ENCODE results near the gene COLEC12.

Gene COLEC12

DNA sequence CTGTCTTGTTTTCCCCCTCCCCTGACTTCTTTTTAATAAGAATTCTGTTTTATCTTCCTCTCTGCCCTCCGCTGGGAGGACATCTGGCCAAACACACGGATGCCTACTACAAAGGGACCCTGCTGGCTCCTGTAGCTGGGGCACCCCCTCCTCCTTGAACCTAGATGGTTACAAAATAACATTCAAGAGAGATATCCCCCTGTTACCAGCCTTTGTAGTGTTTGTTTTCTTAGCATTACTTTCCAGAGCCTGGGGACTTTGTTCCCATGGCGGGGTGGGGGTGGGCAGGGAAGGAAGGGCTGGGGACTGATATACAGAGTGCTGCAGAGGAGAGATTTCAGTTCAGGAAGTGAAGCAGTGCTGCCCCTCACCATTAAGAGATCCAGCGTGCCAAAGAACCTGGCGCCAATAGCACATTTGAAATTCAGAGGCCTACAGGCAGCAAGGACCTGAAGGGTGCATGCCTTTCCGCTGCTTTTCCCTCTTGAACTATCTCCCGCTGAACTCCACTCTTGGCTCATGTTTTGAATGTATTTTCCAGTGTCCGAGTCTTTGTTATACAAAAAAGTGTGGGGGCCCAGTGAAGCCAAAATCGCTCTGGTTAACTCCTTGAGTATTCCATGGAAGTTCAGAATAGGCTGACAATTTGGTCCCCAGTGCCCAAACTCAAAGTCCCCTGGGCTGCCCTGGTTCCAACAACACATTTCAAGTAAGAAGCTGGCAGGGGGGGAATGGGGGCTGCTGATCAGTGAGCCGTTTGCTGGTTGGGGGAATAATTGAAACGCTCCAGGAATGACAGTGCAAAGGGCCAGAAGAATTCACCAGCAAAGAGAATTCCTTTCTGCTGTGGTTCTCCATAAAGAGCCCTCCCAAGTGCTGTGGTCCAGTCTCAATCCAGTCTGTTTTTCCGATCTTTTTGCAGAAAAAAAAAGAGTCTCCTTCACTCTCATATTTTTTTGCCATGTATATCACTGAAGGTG lies 137.9 kb downstream of the COLEC12 start:
- no peak for DNase-seq (ENCODE audit: low read depth in 2 of 2)

DNA sequence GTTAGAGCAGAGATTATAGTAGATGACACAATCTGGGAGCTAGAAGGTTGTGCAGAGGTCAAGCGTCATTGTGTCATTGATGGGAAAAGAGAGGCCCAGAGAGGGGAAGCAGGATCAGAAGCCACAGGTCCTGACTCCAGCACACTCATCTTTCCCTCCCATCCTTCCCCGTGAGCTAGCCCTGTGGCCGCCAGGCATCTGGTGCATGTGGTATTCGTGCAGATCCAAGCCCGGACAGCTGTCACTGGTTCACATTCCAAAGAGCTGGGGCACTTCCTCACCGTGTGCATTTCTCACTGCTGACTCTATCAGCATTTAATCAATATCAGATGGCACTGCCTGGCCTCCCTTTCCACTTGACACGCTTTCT lies 138.6 kb downstream of the COLEC12 start:
- no peak for DNase-seq (ENCODE audit: low read depth in 2 of 2)

DNA sequence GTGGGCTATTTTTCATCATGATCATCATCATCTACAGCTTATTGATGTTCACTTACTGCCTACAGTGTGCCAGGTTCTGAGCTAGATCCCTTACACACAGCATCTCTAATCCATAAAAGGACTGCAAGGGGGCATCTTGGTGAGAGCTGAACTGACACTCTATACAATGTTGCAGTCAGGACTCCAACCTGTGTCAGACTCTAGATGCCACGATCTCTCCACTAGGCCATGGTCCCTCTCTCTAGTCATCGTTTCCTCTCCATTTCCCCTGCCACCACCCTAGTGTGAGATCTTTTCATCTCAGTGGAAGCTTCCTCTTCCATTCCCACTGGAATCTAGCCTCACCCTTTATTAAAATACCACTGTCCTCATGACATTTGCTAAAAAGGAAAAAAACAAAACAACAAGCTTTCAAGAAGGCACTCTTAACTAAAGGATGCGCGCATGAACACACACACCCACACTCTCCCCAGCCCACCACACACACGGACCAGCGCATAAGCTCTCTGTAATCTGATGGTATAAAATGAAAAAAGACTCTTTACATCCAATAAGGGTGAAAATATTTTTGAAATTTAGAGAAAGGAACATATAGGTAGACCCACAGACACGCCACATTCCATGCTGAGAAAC lies 139.3 kb downstream of the COLEC12 start:
- DNase-seq (ENCODE audit: low read depth in 2 of 2): no peak

DNA sequence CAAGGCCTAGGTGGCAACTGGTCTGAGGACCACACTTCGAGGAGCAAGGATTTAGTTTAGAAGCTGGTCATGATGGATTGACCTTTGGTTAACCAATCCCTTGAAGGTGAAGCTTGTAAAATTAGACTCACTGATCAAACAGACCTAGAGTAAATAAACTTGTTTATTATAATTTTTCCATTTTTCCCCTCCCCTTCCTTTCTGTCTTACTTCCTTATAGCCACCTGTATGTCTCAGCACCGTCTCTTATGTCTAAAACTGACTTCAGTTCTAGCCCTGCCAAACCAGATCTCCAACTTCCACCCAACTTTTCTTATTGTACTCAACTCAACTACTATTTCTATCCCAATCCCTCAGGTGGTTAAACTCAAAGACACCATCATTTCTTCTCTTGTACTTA lies 139.8 kb downstream of the COLEC12 start:
- DNase-seq (ENCODE audit: low read depth in 2 of 2): no peak

DNA sequence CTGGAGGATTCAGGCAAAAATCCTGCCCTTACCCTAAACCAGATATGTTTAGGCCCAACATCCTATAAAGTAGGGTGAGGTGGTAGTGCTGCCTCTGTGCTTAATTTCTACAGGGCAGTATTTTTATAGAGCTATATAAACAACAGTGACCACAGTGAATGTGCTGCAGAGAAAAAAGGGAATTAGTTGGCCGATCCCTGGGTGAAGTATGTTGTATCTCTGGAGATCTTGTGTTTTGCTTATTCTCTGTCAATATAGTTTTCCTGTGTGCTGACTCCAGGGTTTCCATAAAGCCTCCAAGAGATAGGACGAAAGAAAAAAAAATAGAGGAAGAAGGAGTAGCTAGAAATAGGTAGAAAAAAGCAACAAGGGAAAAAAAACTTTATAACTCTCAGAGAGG lies 143.7 kb downstream of the COLEC12 start:
- DNase-seq (ENCODE audit: low read depth in 2 of 2): no peak

DNA sequence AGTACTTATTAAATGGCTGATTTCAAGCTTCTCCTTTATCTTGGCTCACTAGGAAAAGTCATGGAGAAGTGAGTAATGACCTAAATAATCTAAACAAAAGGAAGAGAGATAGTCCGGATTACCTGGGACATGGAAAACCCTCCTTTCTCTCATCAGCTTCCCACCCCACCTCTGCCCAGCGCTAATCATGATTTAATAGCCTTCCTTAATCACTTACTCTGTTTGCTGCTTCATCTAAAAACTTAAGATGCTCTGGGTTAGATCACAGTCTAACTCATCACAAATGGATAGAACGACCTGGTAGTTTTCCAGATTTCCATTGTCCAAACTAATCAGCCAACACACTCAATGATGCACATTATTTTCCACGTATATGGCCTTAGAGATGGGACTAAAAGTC lies 144.8 kb downstream of the COLEC12 start:
- DNase-seq (ENCODE audit: low read depth in 2 of 2): no peak

DNA sequence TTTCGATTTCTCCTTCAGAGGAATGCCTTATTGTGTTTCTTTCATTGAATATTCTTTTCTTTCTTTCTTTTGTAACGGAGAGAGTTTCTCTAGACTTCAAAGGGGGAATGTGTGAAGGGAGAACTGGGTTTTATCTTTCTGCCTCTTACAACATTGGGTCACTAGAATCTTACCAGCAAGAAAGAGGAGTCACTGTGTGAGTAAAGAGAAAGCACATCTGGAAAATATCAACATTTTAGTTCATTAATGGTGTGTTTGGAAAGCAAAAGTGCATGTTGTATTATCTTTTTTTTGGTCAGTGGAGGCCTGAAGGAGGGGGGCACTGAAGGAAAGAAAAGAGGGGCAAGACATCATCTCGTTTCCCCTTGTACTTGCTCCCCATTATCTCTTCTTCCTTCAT lies 146.0 kb downstream of the COLEC12 start:
- DNase-seq (ENCODE audit: low read depth in 2 of 2): no peak

DNA sequence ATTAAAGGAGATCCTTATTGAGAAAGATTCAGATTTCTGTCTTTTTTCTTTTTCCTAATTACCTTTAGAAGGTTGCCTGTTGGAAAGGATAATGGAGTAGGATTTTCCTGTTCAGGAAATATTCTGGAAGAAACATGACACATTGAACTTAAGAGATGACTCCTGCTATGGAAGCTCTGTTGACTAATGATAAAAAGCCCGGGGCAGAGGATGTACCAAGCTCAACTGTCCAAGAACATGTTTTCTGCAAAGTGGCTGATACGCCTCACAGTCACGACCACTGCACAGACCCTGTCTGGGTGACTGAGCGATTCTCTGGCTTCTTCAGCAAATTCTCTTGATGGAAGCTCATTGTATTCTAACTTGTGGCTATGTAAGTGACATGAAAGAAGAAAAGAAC lies 146.5 kb downstream of the COLEC12 start:
- no peak for DNase-seq (ENCODE audit: low read depth in 2 of 2)

DNA sequence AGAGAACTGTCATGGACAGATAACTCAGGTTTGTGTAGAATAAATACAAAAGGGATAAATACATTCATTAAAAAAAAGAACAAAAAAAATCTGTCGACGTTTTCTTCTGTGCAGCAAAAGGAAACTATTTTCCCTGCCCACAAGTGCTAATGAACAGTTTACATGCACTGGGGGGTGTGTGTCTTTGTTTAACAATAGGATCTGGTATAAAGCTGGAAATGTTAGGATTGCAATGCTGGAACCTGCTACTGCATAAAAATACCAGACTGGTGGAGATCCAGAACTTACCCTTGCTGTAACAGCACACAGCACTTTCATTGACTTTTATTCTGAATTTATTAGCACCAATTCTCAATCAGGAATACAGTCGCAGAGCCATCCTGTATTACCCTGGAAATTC lies 148.1 kb downstream of the COLEC12 start:
- no peak for DNase-seq (ENCODE audit: low read depth in 2 of 2)

DNA sequence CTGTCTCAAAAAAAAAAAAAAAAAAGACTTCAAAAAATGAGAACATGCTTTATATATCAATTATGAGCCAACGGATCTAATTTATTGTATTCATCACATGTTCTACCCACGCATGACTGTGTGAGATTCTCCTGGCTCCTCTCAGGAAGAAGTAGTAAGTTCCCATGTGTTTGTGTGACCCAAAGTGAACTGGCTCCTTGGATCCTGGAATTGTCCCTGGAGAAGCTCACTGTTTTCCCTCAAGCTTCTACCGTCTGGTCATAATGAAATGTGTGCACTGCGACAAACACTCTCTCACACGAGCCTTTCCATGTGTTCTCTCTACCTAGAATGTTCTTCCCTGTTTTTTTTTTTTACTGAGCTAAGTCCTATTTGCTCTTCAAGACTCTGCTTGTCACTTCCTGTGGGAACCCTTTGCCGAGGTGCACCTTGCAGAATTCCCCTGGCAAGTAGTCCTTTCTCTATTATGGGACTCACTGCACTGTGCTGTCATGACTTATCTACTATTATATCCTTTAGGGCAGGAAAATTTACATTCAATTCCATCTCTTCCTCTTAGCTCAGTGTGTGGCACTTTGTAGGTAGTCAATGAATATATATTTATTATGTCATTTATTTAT lies 149.4 kb downstream of the COLEC12 start:
- DNase-seq (ENCODE audit: low read depth in 2 of 2): no peak

DNA sequence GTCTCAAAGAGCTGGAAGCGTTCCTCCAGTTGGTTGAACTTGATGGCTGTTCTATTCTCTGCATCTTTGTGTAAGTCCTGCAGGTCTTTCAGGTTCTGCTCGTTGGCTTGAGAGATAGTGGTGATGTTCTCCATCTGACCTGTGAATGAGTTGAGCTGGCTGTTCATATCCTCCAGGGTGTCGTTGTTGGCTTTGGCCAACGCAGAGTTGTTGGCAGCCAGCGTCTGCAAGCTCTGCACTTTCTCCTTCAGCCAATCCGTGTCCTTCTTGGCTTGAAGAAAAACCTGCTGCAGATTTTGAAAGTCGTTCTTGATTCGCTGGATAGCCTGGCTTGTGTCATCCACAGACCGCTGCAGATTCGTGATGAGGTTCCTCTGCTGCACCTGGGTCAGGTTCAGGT lies 153.9 kb downstream of the COLEC12 start:
- no peak for DNase-seq (ENCODE audit: low read depth in 2 of 2)

DNA sequence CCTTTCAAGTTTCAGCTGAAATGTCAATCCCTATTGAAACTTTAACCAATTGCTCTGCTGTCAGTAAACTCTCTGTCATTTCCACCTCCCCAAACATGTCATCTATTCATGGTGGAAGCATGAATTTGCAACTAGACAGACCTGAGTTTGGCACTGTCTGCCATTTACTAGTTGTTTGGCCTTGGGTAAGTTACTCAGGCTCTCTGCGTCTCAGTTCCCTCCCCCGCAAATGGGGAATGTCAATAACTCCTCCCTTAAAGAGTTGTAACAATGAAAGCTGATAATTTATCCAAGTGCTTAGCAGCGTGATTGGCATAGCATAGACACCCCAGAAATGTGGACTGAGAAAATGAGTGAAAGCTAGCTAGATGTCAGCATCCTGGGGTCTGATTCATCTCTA lies 159.4 kb downstream of the COLEC12 start:
- no peak for DNase-seq (ENCODE audit: low read depth in 2 of 2)

DNA sequence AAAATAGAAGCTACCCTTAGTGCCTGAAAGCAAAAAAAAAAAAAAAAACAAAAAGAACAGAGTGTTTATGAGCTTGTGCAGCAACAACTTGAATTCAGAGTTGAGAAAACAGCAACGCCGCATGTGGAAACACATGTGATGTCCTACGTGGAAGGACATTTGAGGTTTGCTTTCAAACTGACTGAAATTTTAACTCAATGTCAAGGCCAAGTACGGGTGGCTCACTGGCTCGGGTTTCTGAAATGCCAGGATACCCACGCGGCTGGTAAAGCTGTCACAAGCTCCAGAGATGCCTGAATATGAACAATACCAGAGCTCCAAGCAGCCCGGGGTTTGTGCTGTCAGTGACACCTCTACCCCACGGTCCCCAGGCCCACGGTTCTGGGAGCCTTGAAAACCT lies 160.5 kb downstream of the COLEC12 start:
- DNase-seq (ENCODE audit: low read depth in 2 of 2): no peak

DNA sequence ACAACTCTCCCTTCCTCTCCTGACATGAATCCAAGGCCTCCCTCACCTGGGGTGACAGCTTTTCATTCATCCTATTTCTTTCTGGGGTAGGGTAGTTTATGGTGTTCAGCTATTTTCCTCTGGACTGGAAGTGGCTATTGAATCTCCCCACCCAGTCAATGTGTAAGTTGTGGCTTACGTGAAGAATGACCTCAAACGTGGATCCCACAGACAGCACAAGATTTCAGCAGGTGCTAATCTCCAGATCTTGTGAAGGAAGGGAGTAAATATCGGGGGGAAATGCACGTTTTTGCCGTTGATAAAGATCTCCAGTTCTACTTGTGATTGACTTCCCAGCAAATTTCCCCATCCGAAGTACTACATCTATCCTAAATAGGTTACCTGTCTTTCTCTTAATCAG lies 161.3 kb downstream of the COLEC12 start:
- DNase-seq (ENCODE audit: low read depth in 2 of 2): no peak

DNA sequence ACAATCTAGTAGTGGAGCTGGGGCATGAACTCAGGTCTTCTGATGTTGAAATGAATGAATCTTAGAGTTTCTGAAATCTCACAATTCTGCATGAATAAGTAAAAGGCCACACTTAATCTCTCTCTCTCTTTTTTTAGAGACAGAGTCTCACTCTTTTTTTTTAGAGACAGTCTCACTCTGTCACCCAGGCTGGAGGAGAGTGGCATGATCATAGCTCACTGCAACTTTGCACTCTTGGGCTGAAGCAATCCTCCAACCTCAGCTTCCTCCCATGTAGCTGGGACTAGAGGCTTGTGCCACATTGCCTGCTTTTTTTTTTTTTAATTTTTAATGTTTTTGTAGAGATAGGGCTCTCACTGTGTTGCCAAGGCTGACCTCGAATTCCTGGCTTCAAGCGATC lies 163.8 kb downstream of the COLEC12 start:
- DNase-seq (ENCODE audit: low read depth in 2 of 2): no peak

DNA sequence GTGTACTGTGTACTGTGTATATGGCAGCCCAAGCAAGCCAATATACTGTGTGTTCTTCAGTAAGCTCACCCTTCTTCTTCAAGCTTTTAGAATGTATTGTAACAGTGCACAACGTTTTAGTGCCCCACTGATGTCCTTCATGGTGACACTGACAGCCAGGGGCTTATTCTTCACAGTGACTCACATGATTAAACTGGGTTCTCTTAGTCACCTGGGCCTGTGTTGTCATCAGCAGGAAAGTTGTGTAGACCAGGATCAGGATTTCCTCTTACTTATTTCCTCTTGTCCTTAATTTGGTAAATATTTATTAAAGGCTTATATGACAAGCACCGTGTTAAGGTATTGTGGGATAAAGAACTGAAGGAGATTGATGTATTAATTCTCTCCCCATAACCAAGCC lies 164.8 kb downstream of the COLEC12 start:
- DNase-seq (ENCODE audit: low read depth in 2 of 2): no peak

DNA sequence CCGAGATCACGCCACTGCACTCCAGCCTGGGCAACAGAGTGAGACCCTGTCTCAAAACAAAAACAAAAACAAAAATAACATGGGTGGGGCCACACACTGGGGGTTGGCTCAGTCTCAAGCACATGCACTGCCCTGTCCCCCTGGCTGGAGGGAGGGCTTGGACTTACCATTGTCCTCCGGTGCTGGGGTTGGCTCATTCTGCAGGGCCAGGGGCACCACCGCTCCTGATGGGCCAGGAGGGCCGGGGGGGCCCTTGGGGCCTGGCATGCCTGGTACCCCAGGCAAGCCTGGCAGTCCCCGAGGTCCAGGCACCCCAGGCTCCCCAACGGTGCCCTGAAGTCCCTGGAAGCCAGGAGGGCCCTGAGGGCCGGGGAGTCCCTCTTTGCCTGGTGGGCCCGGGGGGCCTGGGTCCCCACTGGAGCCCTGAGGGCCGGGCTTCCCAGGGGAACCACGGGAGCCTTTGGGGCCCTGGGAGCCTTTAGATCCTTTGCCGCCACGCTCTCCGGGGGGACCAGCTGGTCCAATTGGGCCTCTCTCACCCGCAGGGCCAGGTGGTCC lies 165.8 kb downstream of the COLEC12 start:
- no peak for DNase-seq (ENCODE audit: low read depth in 2 of 2)

DNA sequence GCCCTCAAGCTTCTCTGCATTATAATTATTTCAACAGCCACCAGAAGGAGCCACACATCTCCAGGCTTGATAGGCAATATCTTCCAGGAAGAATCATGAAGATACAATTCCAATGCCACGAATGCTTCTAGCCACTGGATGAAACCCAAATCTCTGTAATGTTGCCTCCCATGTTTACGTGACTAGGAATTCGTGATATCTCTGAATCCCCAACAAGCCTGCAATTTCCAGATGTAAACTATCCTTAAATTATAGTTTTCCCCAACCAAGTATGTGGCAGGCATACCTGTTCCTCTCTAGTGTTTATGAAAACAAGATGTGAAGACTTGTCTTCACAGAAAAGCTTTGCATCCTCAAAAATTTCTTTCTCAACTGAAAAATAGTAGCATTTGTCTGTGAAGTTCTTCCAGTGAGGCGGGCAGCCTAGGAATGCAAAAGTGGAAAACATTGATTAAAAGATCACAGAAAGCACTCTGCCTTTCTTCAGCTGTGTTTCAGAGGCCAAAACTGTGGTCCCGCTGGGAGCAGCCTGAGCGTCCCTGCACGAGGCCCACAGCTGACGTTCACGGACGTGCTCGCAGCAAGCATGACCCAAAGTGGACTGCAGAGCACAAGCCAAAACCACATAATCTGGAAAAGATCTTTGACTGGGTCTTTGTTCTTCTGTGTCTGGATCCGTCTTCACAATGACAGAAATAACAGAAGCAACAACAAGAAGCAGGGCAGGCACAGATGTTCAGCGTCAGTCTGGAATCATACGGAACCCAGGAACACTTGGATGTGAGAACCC lies 167.6 kb downstream of the COLEC12 start:
- DNase-seq (ENCODE audit: low read depth in 2 of 2): no peak

DNA sequence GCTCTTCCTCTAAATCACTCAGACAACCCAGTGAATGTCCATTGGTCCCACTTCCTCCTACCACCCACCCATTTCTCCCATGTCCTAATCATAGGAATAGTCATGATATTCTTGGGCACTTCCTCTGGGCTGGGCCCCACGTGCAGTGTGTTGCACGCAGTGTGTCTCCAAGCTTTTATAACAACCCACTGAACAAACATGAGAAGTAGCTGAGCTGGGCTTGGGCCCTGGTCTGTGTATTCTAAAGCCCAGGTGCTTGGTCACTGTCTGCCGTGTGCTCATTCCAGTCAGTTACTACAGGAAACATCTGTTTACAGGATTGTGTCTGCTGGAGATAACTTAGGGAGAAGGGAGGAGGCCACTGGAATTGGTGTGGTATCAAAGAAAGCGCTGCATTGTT lies 168.5 kb downstream of the COLEC12 start:
- DNase-seq (ENCODE audit: low read depth in 2 of 2): no peak

DNA sequence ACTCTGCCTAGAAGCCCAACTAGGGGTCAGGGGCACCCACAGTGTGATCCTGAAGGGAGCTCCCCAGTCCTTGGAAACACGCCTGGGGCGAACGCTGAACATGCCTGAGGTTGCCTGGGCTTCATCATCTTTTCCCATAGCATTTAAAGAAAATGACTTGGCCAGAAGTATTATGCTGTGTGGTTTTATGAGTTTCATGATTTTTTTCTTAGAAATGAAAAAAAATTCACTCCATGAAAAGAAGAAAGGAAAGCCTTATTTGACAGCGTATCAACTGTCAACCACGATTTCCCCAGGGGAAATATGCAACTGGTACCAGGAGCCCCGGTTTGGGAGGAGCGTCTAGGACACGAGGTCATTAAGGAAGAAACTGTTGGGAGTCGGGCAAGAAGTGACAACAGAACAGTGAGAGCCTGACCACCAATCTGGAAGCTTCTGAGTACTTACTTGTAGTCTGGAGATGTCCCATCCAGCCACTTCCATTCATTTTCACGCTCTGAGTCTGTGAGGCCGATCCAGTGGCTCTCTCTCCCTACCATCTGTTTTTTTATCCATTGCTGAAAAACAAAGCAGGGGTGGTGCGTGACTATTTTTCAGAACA lies 169.2 kb downstream of the COLEC12 start:
- DNase-seq (ENCODE audit: low read depth in 2 of 2): no peak

DNA sequence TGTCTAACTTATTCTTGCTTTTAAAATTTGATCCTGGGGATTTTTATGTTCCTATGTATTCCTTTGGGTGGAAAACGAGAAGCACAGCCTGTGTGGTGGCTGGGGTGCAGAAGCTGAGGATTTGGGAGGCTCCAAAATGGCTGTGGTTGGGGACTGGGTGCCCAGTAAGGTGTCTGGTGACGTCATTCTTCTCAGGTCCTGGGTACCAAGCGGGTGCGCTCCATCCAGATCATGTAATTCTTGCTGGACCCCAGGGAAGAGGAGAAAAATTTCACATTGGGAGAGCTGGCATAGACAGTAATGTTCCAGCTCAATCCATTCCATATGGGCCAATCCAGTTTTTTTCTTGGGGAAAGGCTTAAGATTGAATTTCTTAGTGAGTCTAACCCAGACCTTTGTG lies 171.6 kb downstream of the COLEC12 start:
- DNase-seq (ENCODE audit: low read depth in 2 of 2): no peak
